HCT116 (cell line): ENCODE measurements around the gene YWHAQ. TPM values are rescaled to one million over a fixed set of nuclear protein-coding genes. Genes with fewer than 3 reads are reported as not detected.

Source experiments
- ATAC-seq: fragments of 200-7000 bp; cut with Tn5 transposase; 2 replicates; pipeline ENCODE4 v1.9.1; 2020; ENCODE audit warnings: mild to moderate bottlenecking, moderate library complexity
- BruUV-seq: library from RNA; stranded (reverse); fragments of 400-500 nt; replicated peaks from 2 replicates; lab custom pipeline; 2021; lab: Mats Ljungman, UMichigan
- CTCF ChIA-PET: fragments of 300-600 bp; sonication (Branson Sonifier 250); formaldehyde crosslinking; loops from one replicate; lab custom pipeline; 2021; ENCODE audit warnings: antibody characterized with exemption; lab: Charles Lee
- POLR2A ChIA-PET: fragments of 300-600, 350-600 bp; sonication (Branson Sonifier 250); formaldehyde crosslinking; loops from one replicate; lab custom pipeline; 2021; ENCODE audit warnings: antibody characterized with exemption; lab: Charles Lee
- RAD21 ChIA-PET, 2 experiments: fragments of 300-600 bp; sonication (Branson Sonifier 250); formaldehyde crosslinking; loops; one replicate each; lab custom pipeline; 2023; ENCODE audit warnings: low total read pairs in 2 of 2; ENCODE audit not compliant: uncharacterized antibody in 2 of 2, unreplicated experiment in 2 of 2, low non-redundant PET in 1 of 2; lab: Charles Lee
- DNase-seq: peaks from one replicate; pipeline ENCODE4 v3.0.0-alpha.2; 2010; ENCODE audit warnings: low read depth, low spot score
- H2AFZ ChIP-seq: fragments of 200-600 bp; shearing (Covaris generic), sonication (generic); 2 replicates; pipeline ENCODE4 v1.6.1; 2017; ENCODE audit warnings: low read depth, mixed run types, mixed read lengths, antibody characterized with exemption, low read length; ENCODE audit not compliant: poor library complexity, severe bottlenecking
- H3K27ac ChIP-seq: 2 replicates; pipeline ENCODE4 v1.5.1; 2012; ENCODE audit warnings: low read depth, low read length
- H3K27me3 ChIP-seq: fragments of 200-600 bp; sonication (generic); 2 replicates; pipeline ENCODE4 v1.6.1; 2016; ENCODE audit warnings: mixed run types, low read length, mixed read lengths; ENCODE audit not compliant: insufficient read depth
- H3K36me3 ChIP-seq, 2 experiments: fragments of 200-500 bp in 1 of 2; fragments of 200-600 bp in 1 of 2; sonication (Bioruptor generic) in 1 of 2; sonication (generic) in 1 of 2; 2 replicates each; pipeline versions ENCODE4 v1.5.1 to v1.6.1; 2014 to 2016; ENCODE audit warnings: low read length in 2 of 2, inconsistent platforms in 1 of 2, mixed read lengths in 1 of 2, mixed run types in 1 of 2; ENCODE audit not compliant: insufficient read depth in 2 of 2, control insufficient read depth in 1 of 2
- H3K4me1 ChIP-seq, 2 experiments: fragments of 200-600 bp in 1 of 2; sonication (generic) in 1 of 2; 2 replicates each; pipeline versions ENCODE4 v1.5.1 to v1.6.1; 2012 to 2017; ENCODE audit warnings: low read length in 2 of 2, inconsistent platforms in 1 of 2, mild to moderate bottlenecking in 1 of 2, mixed read lengths in 1 of 2, mixed run types in 1 of 2, moderate library complexity in 1 of 2; ENCODE audit not compliant: insufficient read depth in 2 of 2, control insufficient read depth in 1 of 2
- H3K4me2 ChIP-seq: fragments of 200-600 bp; sonication (generic); 2 replicates; pipeline ENCODE4 v1.6.1; 2017; ENCODE audit warnings: mixed run types, low read length, mixed read lengths
- H3K4me3 ChIP-seq, 2 experiments: fragments of 200-600 bp in 1 of 2; sonication (generic) in 1 of 2; replicated peaks in 1 of 2; 2 replicates each; pipeline ENCODE4 v1.5.1; 2011 to 2016; ENCODE audit warnings: low read length in 2 of 2, control low read depth in 1 of 2, low read depth in 1 of 2, mild to moderate bottlenecking in 1 of 2, mixed read lengths in 1 of 2, mixed run types in 1 of 2
- H3K79me2 ChIP-seq: fragments of 200-600 bp; sonication (generic); 2 replicates; pipeline ENCODE4 v1.6.1; 2017; ENCODE audit warnings: mild to moderate bottlenecking, mixed run types, low read length, moderate library complexity, mixed read lengths; ENCODE audit not compliant: insufficient read depth
- H3K9ac ChIP-seq: fragments of 200-600 bp; sonication (generic); 2 replicates; pipeline ENCODE4 v1.6.1; 2016; ENCODE audit warnings: low read length, mixed read lengths
- H3K9me2 ChIP-seq: fragments of 200-600 bp; sonication (generic), shearing (Covaris generic); 2 replicates; pipeline ENCODE4 v1.6.1; 2017; ENCODE audit warnings: mixed run types, mild to moderate bottlenecking, moderate library complexity; ENCODE audit not compliant: insufficient read depth
- H3K9me3 ChIP-seq, 2 experiments: fragments of 200-500 bp in 1 of 2; fragments of 200-600 bp in 1 of 2; sonication (Bioruptor generic) in 1 of 2; sonication (generic) in 1 of 2; 2 replicates each; pipeline ENCODE4 v1.6.1; 2014 to 2017; ENCODE audit warnings: low read length in 2 of 2, mixed read lengths in 2 of 2, inconsistent platforms in 1 of 2, low read depth in 1 of 2, mild to moderate bottlenecking in 1 of 2, mixed run types in 1 of 2, moderate library complexity in 1 of 2; ENCODE audit not compliant: control insufficient read depth in 1 of 2, insufficient read depth in 1 of 2
- H4K20me1 ChIP-seq: fragments of 200-600 bp; sonication (generic), shearing (Covaris generic); 2 replicates; pipeline ENCODE4 v1.6.1; 2017; ENCODE audit warnings: mixed run types, mild to moderate bottlenecking, moderate library complexity; ENCODE audit not compliant: insufficient read depth
- CBX3 ChIP-seq: IDR thresholded peaks from 2 replicates; pipeline ENCODE4 v1.6.1; 2012; ENCODE audit warnings: low read depth
- CEBPB ChIP-seq: IDR thresholded peaks from 2 replicates; pipeline ENCODE4 v1.6.1; 2012; ENCODE audit warnings: low read depth
- EGR1 ChIP-seq: IDR thresholded peaks from 2 replicates; pipeline ENCODE4 v1.6.1; 2012; ENCODE audit warnings: low read depth
- EZH2phosphoT487 ChIP-seq: fragments of 200-600 bp; IDR thresholded peaks from 2 replicates; pipeline ENCODE4 v1.6.1; 2018; ENCODE audit warnings: antibody characterized with exemption, borderline replicate concordance
- FOSL1 ChIP-seq: IDR thresholded peaks from 2 replicates; pipeline ENCODE4 v1.6.1; 2012; ENCODE audit warnings: low read depth
- JUND ChIP-seq: IDR thresholded peaks from 2 replicates; pipeline ENCODE4 v1.6.1; 2012
- MAX ChIP-seq: IDR thresholded peaks from 2 replicates; pipeline ENCODE4 v1.6.1; 2012
- POLR2A ChIP-seq: IDR thresholded peaks from 2 replicates; pipeline ENCODE4 v1.7.0; 2011; ENCODE audit warnings: borderline replicate concordance; ENCODE audit not compliant: insufficient read depth, insufficient read length; ENCODE audit errors: extremely low read depth
- RAD21 ChIP-seq: IDR thresholded peaks from 2 replicates; pipeline ENCODE4 v1.6.1; 2012; ENCODE audit warnings: low read depth, mild to moderate bottlenecking
- SIN3A ChIP-seq: IDR thresholded peaks from 2 replicates; pipeline ENCODE4 v1.6.1; 2012; ENCODE audit warnings: low read depth
- TCF7L2 ChIP-seq: IDR thresholded peaks from 2 replicates; pipeline ENCODE4 v1.7.0; 2011; ENCODE audit warnings: borderline replicate concordance, inconsistent platforms; ENCODE audit not compliant: insufficient read depth, insufficient read length; ENCODE audit errors: extremely low read depth
- ZBTB33 ChIP-seq: IDR thresholded peaks from 2 replicates; pipeline ENCODE4 v1.6.1; 2011; ENCODE audit warnings: mild to moderate bottlenecking, low read length, moderate library complexity; ENCODE audit not compliant: insufficient replicate concordance; ENCODE audit errors: extremely low read depth
- ZNF274 ChIP-seq: fragments of 200-500 bp; sonication (Bioruptor generic); IDR thresholded peaks from 2 replicates; pipeline ENCODE4 v1.6.1; 2014; ENCODE audit warnings: mild to moderate bottlenecking, low read depth, low read length, inconsistent platforms
- intact Hi-C: fragments of 100-400 bp; cut with micrococcal nuclease; formaldehyde crosslinking; loops from 2 replicates; pipeline ENCODE4 v1.10.0; 2022
- total RNA-seq: library from RNA; stranded (reverse); gene quantifications from one replicate; pipeline ENCODE4 v1.2.1, GENCODE V29; 2021; ENCODE audit not compliant: unreplicated experiment

Gene YWHAQ
- total RNA-seq, 1 experiment from 2014 or later, result 365 TPM

GRCh38 chr2:9679218-9679617, 48.4 kb upstream of the YWHAQ start:
- POLR2A ChIA-PET, result no interaction called here
- no peak for DNase-seq
- no peaks in the 10 kb centered on the region for H3K9me3 ChIP-seq
- H2AFZ ChIP-seq, result no peak overlapping the region
- no peak overlapping the region for H3K27ac ChIP-seq
- intact Hi-C loops, result no loop called here
- H3K4me2 ChIP-seq, result no peak overlapping the region
- no peaks in the 10 kb centered on the region for H3K79me2 ChIP-seq
- no peak overlapping the region for H3K9ac ChIP-seq
- no peak for ATAC-seq
- H3K9me2 ChIP-seq, result no peaks in the 10 kb centered on the region
- no peaks in the 10 kb centered on the region for H3K27me3 ChIP-seq
- CTCF ChIA-PET, result no interaction called here
- no peaks in the 10 kb centered on the region for H4K20me1 ChIP-seq
- RAD21 ChIA-PET, result no interaction called here
- BruUV-seq, result no TSS peak
- TF ChIP-seq EZH2phosphoT487, result no peak
- TF ChIP-seq MAX, result no peak
- no peak for TF ChIP-seq TCF7L2
- no peak for TF ChIP-seq CEBPB
- no peak for TF ChIP-seq SIN3A
- no peak for TF ChIP-seq JUND
- no peak for TF ChIP-seq RAD21
- no peak for TF ChIP-seq POLR2A
- TF ChIP-seq EGR1, result no peak
- no peak for TF ChIP-seq ZNF274
- TF ChIP-seq ZBTB33, result no peak
- TF ChIP-seq CBX3, result no peak
- TF ChIP-seq FOSL1, result no peak
- peaks cover 0 to 12% of the 10 kb centered on the region in 2 experiments; a peak in 2 of 4 replicates for H3K4me1 ChIP-seq
- no peak overlapping the region for H3K4me3 ChIP-seq
- H3K36me3 ChIP-seq, result no peaks in the 10 kb centered on the region
